ENCODE measurements around the gene GPR4.

GPR4 gene

DNA sequence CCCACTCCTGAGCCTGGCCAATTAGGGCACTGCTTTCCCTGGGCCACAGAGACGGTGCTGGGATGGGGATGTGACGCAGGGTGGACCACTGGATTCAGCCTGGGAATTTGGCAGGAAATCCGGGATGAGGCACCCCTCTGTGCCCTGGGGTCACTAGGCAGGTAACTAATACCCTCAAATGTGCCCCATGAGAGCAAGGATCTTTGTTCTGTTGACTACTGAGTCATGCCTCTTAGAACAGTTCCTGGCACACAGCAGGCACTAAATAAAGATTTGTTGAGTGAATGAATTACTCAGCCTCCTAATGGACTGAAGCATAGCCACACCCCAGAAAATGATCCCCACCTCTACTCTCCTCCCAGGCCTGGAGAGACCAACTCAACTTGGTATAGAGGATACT is 33.3 kb downstream of the GPR4 start:
- in situ Hi-C loops (cut with HindIII; ENCODE audit: low pct_ligation_motif_present, low pct_unique_long_range_greater_than_20kb, low sequenced_read_pairs): no loop called here
- DNase-seq: peak; percentile 80

DNA sequence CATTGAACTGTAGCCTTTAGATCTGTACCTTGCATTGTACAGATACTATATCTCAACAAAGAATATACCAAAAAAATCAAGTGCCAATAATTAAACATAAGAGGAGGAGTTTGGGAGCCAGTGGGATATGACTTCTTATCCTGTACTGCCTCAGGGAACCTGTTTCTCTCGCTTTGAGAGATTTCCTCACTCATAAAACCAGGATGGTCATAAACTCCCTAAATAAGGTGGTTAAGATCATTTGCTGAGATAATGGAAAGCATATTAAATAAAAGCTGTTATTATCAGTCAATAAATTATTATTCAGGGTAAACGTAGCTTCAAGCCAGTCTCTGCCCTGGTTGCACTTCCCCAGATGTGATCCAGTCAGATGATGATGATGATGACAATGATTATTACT is 34.4 kb downstream of the GPR4 start:
- in situ Hi-C loops (cut with HindIII; ENCODE audit: low pct_ligation_motif_present, low pct_unique_long_range_greater_than_20kb, low sequenced_read_pairs): no loop called here
- no peak for DNase-seq

- no peak for DNase-seq
- in situ Hi-C loops (cut with HindIII; ENCODE audit: low pct_ligation_motif_present, low pct_unique_long_range_greater_than_20kb, low sequenced_read_pairs): no loop called here
These were observed 37.8 kb downstream of the GPR4 start for GRCh38 chr19:45564131-45564780.

- no peak for DNase-seq
- in situ Hi-C loops (cut with HindIII; ENCODE audit: low pct_ligation_motif_present, low pct_unique_long_range_greater_than_20kb, low sequenced_read_pairs): no loop called here
These were observed 41.3 kb downstream of the GPR4 start for GRCh38 chr19:45560686-45561085.

DNA sequence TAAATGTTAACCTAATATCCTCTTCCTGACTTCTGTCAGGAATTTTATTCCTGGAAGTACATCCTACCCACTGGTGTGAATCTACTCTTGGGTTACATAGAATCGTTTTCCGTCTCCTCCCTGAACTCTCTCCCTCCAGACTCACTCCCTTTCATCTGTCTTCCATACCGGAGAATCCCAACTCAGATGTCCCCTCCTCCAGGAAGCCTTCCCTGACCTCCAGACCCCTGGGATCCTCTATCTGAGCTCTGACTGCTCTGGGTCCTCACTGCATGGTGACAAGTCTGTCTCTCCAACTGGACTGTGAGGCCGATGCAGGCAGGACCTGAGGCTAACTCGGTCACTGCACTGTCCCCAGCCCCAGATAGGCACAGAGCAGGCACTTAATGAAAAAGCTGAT is 42.0 kb downstream of the GPR4 start:
- in situ Hi-C loops (cut with HindIII; ENCODE audit: low pct_ligation_motif_present, low pct_unique_long_range_greater_than_20kb, low sequenced_read_pairs): no loop called here
- DNase-seq: no peak

DNA sequence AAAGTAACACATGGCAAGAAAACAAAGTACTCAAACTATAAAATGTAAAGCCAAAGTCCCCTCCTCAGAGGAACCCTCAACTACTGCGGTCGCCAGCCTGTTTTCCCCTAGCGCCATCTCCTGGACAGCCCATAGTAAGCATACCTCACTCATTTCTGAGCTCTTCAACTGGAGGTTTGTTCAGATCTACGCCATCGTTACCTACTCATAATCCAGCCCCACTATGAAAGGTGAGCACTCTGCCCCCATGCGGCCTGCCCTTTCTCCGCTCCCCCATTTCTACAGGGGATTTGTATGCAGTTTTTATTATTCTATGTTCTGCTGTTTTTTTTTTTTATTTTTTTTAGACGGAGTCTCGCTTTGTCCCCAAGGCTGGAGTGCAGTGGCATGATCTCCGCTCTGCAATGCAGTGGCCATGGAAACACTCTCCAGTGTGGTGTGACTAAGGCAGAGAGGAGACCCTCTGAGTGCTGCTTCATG is 43.6 kb downstream of the GPR4 start:
- in situ Hi-C loops (cut with HindIII; ENCODE audit: low pct_ligation_motif_present, low pct_unique_long_range_greater_than_20kb, low sequenced_read_pairs): no loop called here
- DNase-seq: peak; percentile 30

DNA sequence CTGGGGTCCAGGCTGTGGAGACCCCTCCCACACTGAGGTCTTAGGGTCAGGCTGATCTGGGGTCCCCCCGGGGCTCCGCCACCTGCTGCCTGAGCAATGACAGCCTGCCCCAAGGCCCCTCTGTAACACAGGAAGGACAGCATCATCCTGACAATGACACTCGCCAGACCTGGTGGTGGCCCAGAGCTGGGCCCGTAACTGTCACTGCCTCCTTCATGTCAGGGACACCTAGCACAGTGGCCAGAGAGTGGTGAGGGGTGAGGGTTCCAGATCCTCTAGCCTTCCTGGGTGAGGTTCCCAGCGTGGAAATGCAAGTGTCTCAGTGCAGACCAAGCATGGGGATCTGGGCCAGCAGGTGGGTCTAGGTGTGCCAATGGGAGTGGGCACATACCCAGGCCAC is 45.2 kb downstream of the GPR4 start:
- in situ Hi-C loops (cut with HindIII; ENCODE audit: low pct_ligation_motif_present, low pct_unique_long_range_greater_than_20kb, low sequenced_read_pairs): no loop called here
- DNase-seq: no peak

DNA sequence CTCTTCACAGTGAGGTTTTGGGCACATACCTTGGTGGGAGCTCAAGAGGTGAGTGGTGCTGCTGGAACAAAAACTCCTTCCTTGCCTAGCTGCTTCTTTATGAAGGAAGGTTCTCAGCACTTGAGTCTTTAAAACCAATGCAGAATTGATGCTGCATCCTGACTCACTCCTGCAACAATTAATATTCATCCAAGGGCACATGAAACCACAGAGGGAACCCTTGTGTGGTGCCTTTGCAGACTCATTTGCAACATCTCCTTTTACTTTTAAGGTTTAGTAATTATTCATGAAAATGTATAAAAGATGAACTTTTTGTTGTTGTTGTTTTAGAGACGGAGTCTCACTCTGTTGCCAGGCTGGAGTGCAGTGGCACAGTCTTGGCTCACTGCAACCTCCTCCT is 47.5 kb downstream of the GPR4 start:
- no peak for DNase-seq
- in situ Hi-C loops (cut with HindIII; ENCODE audit: low pct_ligation_motif_present, low pct_unique_long_range_greater_than_20kb, low sequenced_read_pairs): no loop called here

DNA sequence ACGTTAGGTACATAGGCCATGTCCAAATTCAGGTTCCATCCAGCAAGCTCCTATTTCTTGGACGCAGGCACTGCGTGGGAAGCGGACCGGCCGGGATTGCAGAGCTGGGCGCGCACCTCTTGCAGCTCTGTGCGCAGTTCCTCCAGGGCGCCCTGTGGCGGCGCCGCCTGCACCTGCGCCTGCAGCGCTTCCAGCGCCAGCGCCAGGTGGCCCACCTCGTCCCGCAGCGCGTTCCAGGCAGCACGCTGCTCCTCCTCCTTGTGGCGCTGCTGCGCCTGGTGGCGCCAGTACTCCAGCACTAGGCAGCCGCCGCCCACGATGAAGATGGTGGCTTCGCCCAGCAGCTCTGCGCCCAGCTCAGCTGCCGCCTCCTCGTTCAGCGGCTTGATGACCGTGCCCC is 48.5 kb downstream of the GPR4 start:
- in situ Hi-C loops (cut with HindIII; ENCODE audit: low pct_ligation_motif_present, low pct_unique_long_range_greater_than_20kb, low sequenced_read_pairs): no loop called here
- no peak for DNase-seq

DNA sequence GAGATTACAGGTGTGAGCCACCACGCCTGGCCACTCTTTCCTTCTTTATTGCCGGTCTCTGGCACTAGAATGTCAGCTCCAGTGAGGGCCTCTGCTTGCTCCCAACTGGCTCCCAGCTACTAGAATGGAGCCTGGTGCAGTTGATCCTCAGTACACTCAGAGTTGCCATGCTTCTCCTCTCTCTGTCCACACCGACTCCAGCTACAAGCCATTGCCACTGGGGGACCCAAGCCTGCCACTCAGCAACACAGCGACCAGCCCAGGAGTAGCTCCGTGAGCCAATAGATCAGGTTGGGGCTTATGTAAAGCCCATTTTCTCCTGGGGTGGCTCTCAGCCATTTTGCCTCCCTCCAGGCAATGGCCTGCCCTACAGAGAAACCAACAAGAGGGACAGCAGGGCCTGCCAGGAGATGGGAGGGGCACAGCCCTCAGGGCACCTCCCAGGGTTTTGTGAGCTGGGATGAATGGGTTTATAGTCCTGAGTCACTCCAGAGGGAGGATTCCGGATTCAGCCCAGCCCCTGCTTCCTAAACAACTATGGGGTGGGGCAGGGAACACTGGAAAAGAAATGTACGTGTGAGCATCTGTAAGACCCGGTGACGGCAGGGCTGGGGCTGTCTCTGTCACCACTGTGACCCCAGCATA is 53.9 kb downstream of the GPR4 start:
- peak; percentile 39 for DNase-seq
- in situ Hi-C loops (cut with HindIII; ENCODE audit: low pct_ligation_motif_present, low pct_unique_long_range_greater_than_20kb, low sequenced_read_pairs): no loop called here

DNA sequence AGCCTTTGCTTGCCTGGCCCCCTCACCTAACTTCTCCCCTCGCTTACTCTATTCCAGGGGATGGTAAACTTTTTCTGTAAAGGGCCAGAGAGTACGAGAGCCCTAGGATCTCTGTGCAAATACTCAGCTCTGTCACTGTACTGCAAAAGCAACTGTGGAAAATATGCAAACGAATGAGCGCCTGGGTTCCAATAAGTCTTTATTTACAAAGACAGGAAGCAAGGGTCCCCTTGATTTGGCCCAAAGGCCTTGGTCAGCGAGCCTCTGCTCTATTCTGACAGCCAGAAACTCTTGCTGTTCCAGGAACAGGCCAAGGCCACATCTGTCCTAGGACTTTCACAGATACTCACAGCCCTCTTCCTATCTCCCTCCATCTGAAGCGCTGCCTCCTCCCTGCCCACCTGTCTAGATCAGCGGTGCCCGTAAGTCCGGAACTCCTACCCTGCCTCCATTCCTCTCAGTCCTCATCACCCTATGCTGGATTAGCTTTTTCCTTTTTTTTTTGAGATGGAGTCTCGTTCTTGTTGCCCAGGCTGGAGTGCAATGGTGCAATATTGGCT is 54.7 kb downstream of the GPR4 start:
- no peak for DNase-seq
- in situ Hi-C loops (cut with HindIII; ENCODE audit: low pct_ligation_motif_present, low pct_unique_long_range_greater_than_20kb, low sequenced_read_pairs): no loop called here

GRCh38 chr19:45542234-45542668 is 59.8 kb downstream of the GPR4 start:
- no peak for DNase-seq

More at GRCh38 chr19:45542234-45542668, 59.8 kb downstream of the GPR4 start:
- in situ Hi-C loops (cut with HindIII; ENCODE audit: low pct_ligation_motif_present, low pct_unique_long_range_greater_than_20kb, low sequenced_read_pairs): no loop called here
